ENCODE measurements around the gene CRYGS.

Gene CRYGS

GRCh38 chr3:186582541-186582940, 38.4 kb upstream of the CRYGS start:
- Histone ChIP-seq H3K79me2 (ENCODE audit: low read length) (no peaks in the 10 kb centered on the region), H3K9me2 (replicated peaks; ENCODE audit: insufficient read depth, low read length) (no peaks in the 10 kb centered on the region), H3K9me3 (replicated peaks; ENCODE audit: insufficient read depth, low read length) (no peaks in the 10 kb centered on the region), H3K27me3 (replicated peaks; ENCODE audit: insufficient read depth, low read length) (no peaks in the 10 kb centered on the region), H4K20me1 (ENCODE audit: insufficient read depth, low read length) (no peaks in the 10 kb centered on the region), H3K4me1 (ENCODE audit: low read length) (no peaks in the 10 kb centered on the region), H3K4me2 (ENCODE audit: low read depth, low read length) (no peak overlapping the region), H3K4me3 (ENCODE audit: low read length) (no peak overlapping the region), H3K36me3 (replicated peaks; ENCODE audit: insufficient read depth, low read length) (peaks cover 23% of the 10 kb centered on the region), H2AFZ (ENCODE audit: low read length) (no peak overlapping the region), H3K27ac (ENCODE audit: low read length) (no peak overlapping the region), H3F3A (ENCODE audit: insufficient read depth, low read length) (no peaks in the 10 kb centered on the region), H3K9ac (ENCODE audit: low read length) (no peak overlapping the region)
- TF ChIP-seq, protein P1, sequence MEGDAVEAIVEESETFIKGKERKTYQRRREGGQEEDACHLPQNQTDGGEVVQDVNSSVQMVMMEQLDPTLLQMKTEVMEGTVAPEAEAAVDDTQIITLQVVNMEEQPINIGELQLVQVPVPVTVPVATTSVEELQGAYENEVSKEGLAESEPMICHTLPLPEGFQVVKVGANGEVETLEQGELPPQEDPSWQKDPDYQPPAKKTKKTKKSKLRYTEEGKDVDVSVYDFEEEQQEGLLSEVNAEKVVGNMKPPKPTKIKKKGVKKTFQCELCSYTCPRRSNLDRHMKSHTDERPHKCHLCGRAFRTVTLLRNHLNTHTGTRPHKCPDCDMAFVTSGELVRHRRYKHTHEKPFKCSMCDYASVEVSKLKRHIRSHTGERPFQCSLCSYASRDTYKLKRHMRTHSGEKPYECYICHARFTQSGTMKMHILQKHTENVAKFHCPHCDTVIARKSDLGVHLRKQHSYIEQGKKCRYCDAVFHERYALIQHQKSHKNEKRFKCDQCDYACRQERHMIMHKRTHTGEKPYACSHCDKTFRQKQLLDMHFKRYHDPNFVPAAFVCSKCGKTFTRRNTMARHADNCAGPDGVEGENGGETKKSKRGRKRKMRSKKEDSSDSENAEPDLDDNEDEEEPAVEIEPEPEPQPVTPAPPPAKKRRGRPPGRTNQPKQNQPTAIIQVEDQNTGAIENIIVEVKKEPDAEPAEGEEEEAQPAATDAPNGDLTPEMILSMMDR (IDR thresholded peaks at IDR 0.05; ENCODE audit: low read length): no peak
- TF ChIP-seq EZH2 (optimal IDR thresholded peaks at IDR 0.05; ENCODE audit: low read depth, low read length) (no peak), EZH2phosphoT487 (IDR thresholded peaks at IDR 0.05; ENCODE audit: low read length) (no peak)
- DNase-seq: no peak

GRCh38 chr3:186580785-186581184, 36.6 kb upstream of the CRYGS start:
- H3K4me3 ChIP-seq (ENCODE audit: low read length): no peak overlapping the region
- H3K9ac ChIP-seq (ENCODE audit: low read length): no peak overlapping the region
- no peaks in the 10 kb centered on the region for H3K9me3 ChIP-seq (replicated peaks; ENCODE audit: insufficient read depth, low read length)
- no peaks in the 10 kb centered on the region for H3K9me2 ChIP-seq (replicated peaks; ENCODE audit: insufficient read depth, low read length)
- no peaks in the 10 kb centered on the region for H3K4me1 ChIP-seq (ENCODE audit: low read length)
- H3K4me2 ChIP-seq (ENCODE audit: low read depth, low read length): no peak overlapping the region
- H2AFZ ChIP-seq (ENCODE audit: low read length): no peak overlapping the region
- no peaks in the 10 kb centered on the region for H4K20me1 ChIP-seq (ENCODE audit: insufficient read depth, low read length)
- no peaks in the 10 kb centered on the region for H3F3A ChIP-seq (ENCODE audit: insufficient read depth, low read length)
- 0 out of 2 replicates have a peak, but pooled peaks cover 6% of the 10 kb centered on the region for H3K79me2 ChIP-seq (ENCODE audit: low read length)
- no peaks in the 10 kb centered on the region for H3K27me3 ChIP-seq (replicated peaks; ENCODE audit: insufficient read depth, low read length)
- H3K36me3 ChIP-seq (replicated peaks; ENCODE audit: insufficient read depth, low read length): peaks cover 29% of the 10 kb centered on the region
- no peak for DNase-seq
- no peak overlapping the region for H3K27ac ChIP-seq (ENCODE audit: low read length)
- TF ChIP-seq EZH2 (optimal IDR thresholded peaks at IDR 0.05; ENCODE audit: low read depth, low read length) (no peak), EZH2phosphoT487 (IDR thresholded peaks at IDR 0.05; ENCODE audit: low read length) (no peak)
- TF ChIP-seq, protein P1 (IDR thresholded peaks at IDR 0.05; ENCODE audit: low read length): no peak

DNA sequence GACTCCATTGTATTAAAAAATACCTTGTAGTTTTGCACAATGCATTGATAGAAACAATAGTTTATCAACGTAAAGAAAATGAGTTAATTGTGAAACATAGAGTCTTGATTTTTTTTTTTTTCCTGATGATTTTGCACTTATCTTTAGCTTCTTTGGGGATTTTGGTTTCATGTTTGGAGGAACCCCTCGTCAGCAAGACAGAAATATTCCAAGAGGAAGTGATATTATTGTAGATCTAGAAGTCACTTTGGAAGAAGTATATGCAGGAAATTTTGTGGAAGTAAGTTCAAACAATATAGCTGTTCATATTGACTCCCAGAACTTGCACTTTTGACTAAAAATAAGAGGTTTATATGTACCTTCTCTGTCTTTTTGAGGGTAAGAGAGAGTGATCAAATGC, 33.3 kb upstream of the CRYGS start:
- Histone ChIP-seq H4K20me1 (ENCODE audit: insufficient read depth, low read length) (no peaks in the 10 kb centered on the region), H3K4me1 (ENCODE audit: low read length) (no peaks in the 10 kb centered on the region), H3K9me3 (replicated peaks; ENCODE audit: insufficient read depth, low read length) (no peaks in the 10 kb centered on the region), H2AFZ (ENCODE audit: low read length) (no peak overlapping the region), H3K36me3 (replicated peaks; ENCODE audit: insufficient read depth, low read length) (peaks cover 22% of the 10 kb centered on the region), H3K9ac (ENCODE audit: low read length) (no peak overlapping the region), H3K27ac (ENCODE audit: low read length) (no peak overlapping the region), H3K79me2 (ENCODE audit: low read length) (peaks cover 27% of the 10 kb centered on the region), H3K27me3 (replicated peaks; ENCODE audit: insufficient read depth, low read length) (no peaks in the 10 kb centered on the region), H3K9me2 (replicated peaks; ENCODE audit: insufficient read depth, low read length) (no peaks in the 10 kb centered on the region), H3F3A (ENCODE audit: insufficient read depth, low read length) (no peaks in the 10 kb centered on the region), H3K4me3 (ENCODE audit: low read length) (no peak overlapping the region), H3K4me2 (ENCODE audit: low read depth, low read length) (no peak overlapping the region)
- no peak for TF ChIP-seq EZH2phosphoT487 (IDR thresholded peaks at IDR 0.05; ENCODE audit: low read length)
- TF ChIP-seq EZH2 (optimal IDR thresholded peaks at IDR 0.05; ENCODE audit: low read depth, low read length): no peak
- TF ChIP-seq, protein P1 (IDR thresholded peaks at IDR 0.05; ENCODE audit: low read length): no peak
- DNase-seq: no peak

Measured in MM.1S (cell line).